ENCODE measurements around the gene KIAA0513.

DNA sequence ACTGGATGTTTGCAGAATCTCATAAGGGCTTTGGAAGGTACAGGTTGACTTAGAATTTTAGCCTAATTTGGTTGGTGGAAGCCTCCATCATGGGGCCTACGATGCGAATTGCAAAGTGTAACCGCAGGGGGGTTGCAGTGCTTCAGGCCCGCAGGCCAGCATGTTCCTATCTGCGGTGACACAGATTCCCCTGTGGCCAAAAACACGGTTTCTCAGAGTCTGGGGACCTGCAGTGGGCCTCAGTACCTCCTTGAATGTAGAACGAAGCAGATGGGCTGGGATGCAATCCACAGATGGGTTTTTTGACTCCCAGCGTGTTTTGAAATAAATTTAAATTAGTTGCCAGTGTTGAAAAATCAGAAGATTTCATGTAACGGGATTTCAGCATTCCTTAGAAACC lies 34.7 kb downstream of the KIAA0513 start:
- TF ChIP-seq, protein P1, sequence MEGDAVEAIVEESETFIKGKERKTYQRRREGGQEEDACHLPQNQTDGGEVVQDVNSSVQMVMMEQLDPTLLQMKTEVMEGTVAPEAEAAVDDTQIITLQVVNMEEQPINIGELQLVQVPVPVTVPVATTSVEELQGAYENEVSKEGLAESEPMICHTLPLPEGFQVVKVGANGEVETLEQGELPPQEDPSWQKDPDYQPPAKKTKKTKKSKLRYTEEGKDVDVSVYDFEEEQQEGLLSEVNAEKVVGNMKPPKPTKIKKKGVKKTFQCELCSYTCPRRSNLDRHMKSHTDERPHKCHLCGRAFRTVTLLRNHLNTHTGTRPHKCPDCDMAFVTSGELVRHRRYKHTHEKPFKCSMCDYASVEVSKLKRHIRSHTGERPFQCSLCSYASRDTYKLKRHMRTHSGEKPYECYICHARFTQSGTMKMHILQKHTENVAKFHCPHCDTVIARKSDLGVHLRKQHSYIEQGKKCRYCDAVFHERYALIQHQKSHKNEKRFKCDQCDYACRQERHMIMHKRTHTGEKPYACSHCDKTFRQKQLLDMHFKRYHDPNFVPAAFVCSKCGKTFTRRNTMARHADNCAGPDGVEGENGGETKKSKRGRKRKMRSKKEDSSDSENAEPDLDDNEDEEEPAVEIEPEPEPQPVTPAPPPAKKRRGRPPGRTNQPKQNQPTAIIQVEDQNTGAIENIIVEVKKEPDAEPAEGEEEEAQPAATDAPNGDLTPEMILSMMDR (IDR thresholded peaks at IDR 0.05) = no peak
- no peak for TF ChIP-seq EZH2 (IDR thresholded peaks at IDR 0.05)

All from neural progenitor cell (in vitro differentiated cells).